Measurements from ENCODE around the gene AFG1L.

Gene AFG1L

GRCh38 chr6:108465098-108465495 lies 170.2 kb downstream of the AFG1L start:
- DNase-seq, result no peak

GRCh38 chr6:108468346-108468745 lies 173.5 kb downstream of the AFG1L start:
- no peak for DNase-seq

- no peak for DNase-seq
These were observed 174.5 kb downstream of the AFG1L start for GRCh38 chr6:108469316-108469715.

DNA sequence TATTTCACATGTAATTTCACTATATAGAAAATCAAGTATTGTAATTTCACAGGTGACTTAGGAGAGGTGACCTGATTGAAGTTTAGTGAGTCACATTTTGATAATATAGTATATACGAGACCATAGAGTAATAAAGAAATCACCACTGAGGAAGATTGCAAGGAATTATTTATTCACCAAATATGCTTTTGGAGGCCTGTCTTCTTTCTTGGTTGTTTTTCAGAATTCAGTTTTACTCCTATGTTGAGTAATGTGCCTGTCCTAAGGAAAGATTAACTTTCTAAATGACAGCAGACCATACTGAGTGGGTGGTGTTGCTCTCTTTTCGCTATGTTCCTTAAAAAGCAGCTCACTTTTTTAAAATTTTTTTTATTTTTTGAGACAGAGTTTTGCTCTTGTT lies 178.3 kb downstream of the AFG1L start:
- no peak for DNase-seq

DNA sequence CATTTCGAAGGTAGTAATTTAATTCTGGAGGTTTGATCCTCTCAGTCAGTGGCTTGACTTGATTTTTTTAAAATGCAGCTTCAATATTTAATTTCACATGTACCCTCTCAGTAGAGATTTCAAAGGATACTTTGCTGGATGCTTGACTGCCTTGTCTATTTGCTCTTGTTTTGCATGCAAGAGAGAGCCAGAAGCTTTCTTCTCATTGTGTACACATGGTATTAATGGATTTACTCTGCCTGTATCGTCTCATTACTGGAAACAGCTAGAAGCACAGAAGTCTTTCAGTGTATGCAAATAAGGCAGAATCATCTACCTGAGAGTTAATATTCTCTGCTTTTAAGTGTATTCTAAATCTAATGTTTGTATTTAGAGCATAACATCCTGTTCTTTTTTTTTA lies 181.5 kb downstream of the AFG1L start:
- no peak for DNase-seq

GRCh38 chr6:108476847-108477430 lies 182.1 kb downstream of the AFG1L start:
- no peak for DNase-seq

GRCh38 chr6:108482559-108482958 lies 187.7 kb downstream of the AFG1L start:
- no peak for DNase-seq

GRCh38 chr6:108484016-108484415 lies 189.2 kb downstream of the AFG1L start:
- no peak for DNase-seq

DNA sequence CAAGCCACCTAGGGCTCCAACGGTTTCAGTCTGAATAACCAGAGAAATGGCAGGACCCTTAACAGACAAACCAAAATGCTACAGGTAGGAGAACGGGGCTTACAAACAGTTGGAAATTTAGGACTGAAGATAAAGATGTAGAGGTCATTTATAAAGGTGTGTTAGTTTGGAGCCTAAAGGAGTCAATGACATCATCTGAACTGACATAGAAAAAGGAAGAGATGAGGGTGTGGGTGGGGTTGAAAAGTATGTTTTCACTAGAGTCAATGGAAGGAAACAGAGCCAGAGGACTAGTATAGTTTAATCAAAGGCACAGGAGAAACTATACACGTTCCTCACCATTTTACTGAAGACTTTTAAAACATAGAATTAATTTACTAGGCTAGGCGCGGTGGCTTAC lies 194.8 kb downstream of the AFG1L start:
- DNase-seq, result no peak

- no peak for DNase-seq
These were observed 197.4 kb downstream of the AFG1L start for GRCh38 chr6:108492131-108492766.

DNA sequence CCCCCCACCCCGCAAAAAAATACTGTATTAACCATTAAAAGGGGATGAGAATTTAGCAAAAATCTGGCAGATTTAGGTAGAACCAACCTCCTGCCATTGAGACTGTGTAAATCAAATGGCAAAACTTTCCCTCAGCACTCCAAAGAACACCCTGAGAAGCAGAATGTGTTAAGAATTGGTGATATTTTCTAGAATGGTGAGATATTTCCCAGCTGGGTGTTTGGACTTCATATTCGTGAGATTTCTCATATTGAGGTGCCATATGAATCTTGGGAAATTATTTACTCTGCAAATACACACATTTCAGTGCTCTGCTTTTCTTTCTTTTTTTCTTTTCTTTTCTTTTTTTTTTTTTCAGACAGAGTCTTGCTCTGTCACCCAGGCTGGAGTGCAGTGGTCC lies 199.6 kb downstream of the AFG1L start:
- no peak for DNase-seq

GRCh38 chr6:108497883-108498282 lies 203.0 kb downstream of the AFG1L start:
- no peak for DNase-seq

DNA sequence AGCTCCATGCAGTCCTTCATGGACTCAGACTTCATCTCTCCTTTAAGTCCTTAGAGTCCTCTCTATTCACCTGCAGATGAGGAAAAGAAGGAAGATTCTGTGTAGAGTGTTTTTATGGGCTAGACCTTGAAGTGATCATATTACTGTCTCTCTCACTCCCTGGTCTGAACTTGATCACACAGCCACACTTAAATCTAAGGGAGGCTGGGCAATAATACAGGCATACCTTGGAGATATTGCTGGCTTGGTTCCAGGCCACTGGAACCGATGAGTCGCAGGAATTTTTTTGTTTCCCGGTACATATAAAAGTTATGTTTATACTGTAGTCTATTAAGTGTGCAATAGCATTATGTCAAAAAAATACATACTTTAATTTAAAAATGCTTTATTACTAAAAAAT lies 206.7 kb downstream of the AFG1L start:
- DNase-seq, result no peak

DNA sequence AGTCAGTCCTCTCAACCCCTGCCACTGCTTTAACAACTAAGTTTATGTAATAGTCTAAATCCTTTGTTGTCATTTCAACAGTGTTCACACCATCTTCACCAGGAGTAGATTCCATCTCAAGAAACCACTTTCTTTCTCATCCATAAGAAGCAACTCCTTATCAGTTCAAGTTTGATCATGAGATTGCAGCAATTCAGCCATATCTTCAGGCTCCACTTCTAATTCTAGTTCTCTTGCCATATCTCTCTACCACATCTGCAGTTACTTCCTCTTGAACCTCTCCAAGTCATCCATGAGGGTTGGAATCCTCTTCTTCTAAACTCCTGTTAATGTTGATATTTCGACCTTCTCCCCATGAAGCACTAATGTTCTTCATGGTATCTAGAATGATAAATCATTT lies 208.0 kb downstream of the AFG1L start:
- no peak for DNase-seq

DNA sequence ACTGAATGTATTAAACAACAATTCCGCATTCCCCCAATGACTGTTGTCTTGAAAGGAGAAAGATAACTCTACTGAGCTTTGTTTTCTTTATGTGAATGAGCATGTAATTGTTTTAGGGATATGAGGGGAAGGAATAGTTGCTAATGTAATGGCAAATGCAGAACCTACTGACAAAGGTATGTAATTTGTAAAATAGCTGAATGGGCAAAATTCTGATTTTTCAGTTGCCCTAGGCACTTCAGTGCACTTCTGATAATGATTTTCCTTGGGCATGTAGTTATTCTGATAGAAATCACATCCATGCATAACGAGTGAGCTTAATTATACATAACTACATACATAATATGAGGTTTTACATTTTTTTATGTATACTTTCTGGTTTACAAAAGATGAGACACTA lies 212.5 kb downstream of the AFG1L start:
- DNase-seq, result no peak

GRCh38 chr6:108510461-108511319 lies 215.8 kb downstream of the AFG1L start:
- no peak for DNase-seq

GRCh38 chr6:108518714-108519576 lies 224.1 kb downstream of the AFG1L start:
- no peak for DNase-seq

DNA sequence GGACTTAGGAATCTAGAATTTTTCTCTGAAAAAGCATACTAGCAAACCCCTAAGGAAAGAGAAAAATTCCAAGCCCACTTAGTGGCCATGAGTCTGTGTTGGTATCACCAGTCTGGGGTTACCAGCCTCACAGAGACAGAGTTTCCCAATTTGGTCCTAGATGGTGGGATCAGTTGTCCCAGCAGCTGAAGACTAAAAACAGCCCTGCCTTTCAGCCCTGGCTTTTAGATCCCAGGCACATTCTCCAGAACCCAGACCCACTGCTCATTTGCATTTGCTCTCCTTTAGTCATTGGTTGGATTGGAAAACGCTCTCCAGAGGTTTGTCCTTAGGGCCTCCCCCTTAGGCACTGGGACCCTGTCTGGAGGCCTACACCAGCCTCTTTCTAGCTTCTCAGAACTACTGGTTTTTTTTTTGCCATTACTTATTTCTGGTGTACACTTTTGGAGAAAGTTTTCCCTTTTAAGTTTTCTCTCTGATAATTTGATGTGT lies 226.8 kb downstream of the AFG1L start:
- DNase-seq, result no peak

DNA sequence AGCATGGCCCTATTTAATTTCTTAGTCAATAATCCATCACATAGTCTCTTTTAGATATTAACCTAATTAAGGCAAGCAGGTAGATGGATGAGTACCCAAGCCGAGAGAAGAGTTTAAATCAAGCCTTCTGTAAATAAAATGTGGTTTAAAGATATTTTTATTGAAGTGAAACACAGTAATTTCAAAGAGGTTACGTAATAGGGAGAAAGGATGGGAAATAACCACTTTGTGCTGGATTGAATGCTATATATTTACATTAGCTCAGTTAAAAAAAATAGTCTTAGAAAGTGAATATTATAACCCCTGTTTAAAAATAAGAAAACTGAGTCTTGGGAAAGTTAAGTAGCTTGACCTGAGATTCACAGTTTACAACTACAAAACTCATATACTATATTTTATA lies 228.8 kb downstream of the AFG1L start:
- no peak for DNase-seq

DNA sequence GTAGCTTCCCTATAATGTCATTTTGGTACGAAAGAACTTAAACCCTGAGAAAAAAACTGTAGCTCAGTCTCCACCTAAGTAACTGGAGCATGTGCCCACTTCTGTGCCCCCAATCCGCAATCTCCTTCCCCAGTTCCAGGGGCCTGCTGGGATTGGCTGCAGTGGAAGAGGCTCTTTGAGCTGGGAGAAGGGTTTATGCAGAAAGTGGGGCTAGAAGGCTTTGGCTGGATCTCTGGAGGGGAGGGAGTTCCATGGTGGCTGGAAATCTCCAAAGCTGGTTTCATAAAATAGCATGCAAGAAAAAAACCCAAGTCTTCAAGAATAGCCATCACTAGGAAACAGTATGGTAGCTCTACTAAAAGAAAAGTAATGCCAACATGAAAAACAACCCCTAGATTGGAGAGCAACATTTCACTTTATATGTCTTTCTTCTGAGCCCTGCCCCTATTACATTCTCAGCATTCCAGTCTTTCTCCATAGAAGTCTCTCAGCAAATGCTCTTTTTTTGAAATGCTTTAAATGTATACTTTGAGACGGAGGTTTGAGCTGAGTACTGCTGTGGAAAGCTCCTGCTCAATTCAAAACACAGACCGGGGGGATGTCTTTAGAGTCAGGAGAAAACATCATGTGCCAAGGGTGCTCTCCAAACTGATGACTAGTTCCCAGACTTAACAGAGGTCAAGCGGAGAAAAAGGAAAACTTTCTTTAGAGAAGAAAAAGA lies 229.8 kb downstream of the AFG1L start:
- DNase-seq, result no peak

GRCh38 chr6:108526739-108527174 lies 231.9 kb downstream of the AFG1L start:
- DNase-seq, result no peak

- no peak for DNase-seq
These were observed 234.0 kb downstream of the AFG1L start for GRCh38 chr6:108528878-108529277.

All from CD4-positive, alpha-beta T cell treated with Interleukin-15 for 1 hour (primary cell).